IPS DF 19.7 (cell line): Measurements from ENCODE around the gene PLXNA2.

Experiments
- DNase-seq: peaks from one replicate; pipeline ENCODE4 v3.0.0-alpha.2; 2013; ENCODE audit warnings: low read depth, low spot score

Gene PLXNA2

GRCh38 chr1:208203848-208204609, 40.2 kb downstream of the PLXNA2 start:
- DNase-seq = no peak

- no peak for DNase-seq
Measured at GRCh38 chr1:208203127-208203847, 40.9 kb downstream of the PLXNA2 start.

GRCh38 chr1:208202333-208202995, 41.7 kb downstream of the PLXNA2 start:
- DNase-seq = no peak

GRCh38 chr1:208201229-208201628, 43.0 kb downstream of the PLXNA2 start:
- DNase-seq = no peak

- no peak for DNase-seq
Measured at GRCh38 chr1:208200116-208200515, 44.1 kb downstream of the PLXNA2 start.

GRCh38 chr1:208198236-208198635, 45.9 kb downstream of the PLXNA2 start:
- DNase-seq = no peak

GRCh38 chr1:208194944-208195343, 49.2 kb downstream of the PLXNA2 start:
- DNase-seq = no peak

GRCh38 chr1:208192995-208193394, 51.2 kb downstream of the PLXNA2 start:
- DNase-seq = no peak

- DNase-seq = no peak
Measured at GRCh38 chr1:208190784-208191183, 53.4 kb downstream of the PLXNA2 start.

GRCh38 chr1:208189716-208190115, 54.5 kb downstream of the PLXNA2 start:
- no peak for DNase-seq

GRCh38 chr1:208189183-208189582, 55.0 kb downstream of the PLXNA2 start:
- DNase-seq = no peak

GRCh38 chr1:208188607-208189006, 55.6 kb downstream of the PLXNA2 start:
- no peak for DNase-seq

- DNase-seq = no peak
Measured at GRCh38 chr1:208187499-208188041, 56.6 kb downstream of the PLXNA2 start.

GRCh38 chr1:208185801-208186231, 58.4 kb downstream of the PLXNA2 start:
- DNase-seq = no peak

GRCh38 chr1:208184966-208185654, 59.1 kb downstream of the PLXNA2 start:
- no peak for DNase-seq

- no peak for DNase-seq
Measured at GRCh38 chr1:208183977-208184911, 59.9 kb downstream of the PLXNA2 start.

- no peak for DNase-seq
Measured at GRCh38 chr1:208182880-208183645, 61.1 kb downstream of the PLXNA2 start.

GRCh38 chr1:208181364-208181763, 62.8 kb downstream of the PLXNA2 start:
- DNase-seq = no peak

GRCh38 chr1:208180421-208180820, 63.8 kb downstream of the PLXNA2 start:
- DNase-seq = no peak

- no peak for DNase-seq
Measured at GRCh38 chr1:208179961-208180409, 64.2 kb downstream of the PLXNA2 start.
